GM18502 (cell line): ENCODE data around the gene EIF2B4.
"Not testable (repeated sequence)": the region's sequence is repeated elsewhere in the genome, so short reads cannot be mapped to it uniquely, and the experiment has no call there.

ENCODE experiments used
- ATAC-seq: cut with Tn5 transposase; IDR thresholded peaks from one replicate; pipeline ENCODE4 v1.9.1; 2021; ENCODE audit warnings: mild to moderate bottlenecking; ENCODE audit not compliant: unreplicated experiment, poor library complexity

EIF2B4 gene

DNA sequence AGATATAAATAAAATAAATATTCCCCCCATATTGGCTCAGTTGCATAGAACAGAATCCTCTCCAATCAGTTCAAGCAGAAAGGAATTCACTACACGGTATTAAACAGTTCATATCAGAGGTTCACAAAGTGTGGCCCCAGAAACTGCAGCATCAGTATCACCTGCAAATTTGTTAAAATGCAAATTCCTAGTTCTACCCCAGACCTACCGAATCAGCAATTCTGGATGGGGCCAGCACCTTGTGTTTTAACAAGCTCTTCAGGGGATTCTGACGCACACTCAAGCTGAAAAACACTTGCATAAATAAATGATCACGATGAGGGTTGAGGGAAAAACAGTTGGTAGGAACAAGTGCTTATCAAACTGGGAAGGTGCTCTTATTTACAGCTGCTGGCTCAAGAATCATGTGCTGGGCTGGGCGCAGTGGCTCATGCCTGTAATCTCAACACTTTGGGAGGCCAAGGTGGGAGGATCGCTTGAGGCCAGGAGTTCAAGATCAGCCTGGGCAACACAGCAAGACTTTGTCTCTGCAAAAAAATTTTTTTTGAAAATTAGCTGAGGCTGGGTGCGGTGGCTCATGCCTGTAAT lies 19.9 kb downstream of the EIF2B4 start:
- ATAC-seq: no peak

DNA sequence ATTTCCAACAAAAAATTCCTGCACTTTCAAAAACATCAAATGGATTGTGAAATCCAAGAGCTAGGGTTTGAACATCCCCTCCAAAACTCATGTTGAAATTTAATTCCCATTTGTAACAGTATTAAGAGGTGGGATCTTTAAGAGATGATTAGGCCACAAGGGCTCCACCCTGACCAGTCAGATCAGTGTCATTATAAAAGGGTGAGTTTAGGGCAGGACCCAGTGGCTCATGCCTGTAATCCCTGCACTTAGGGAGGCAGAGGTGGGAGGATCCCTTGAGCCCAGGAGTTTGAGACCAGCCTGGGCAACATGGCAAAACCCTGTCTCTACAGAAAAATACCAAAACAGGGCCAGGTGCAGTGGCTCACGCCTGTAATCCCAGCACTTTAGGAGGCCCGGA lies 22.5 kb downstream of the EIF2B4 start:
- no peak for ATAC-seq

DNA sequence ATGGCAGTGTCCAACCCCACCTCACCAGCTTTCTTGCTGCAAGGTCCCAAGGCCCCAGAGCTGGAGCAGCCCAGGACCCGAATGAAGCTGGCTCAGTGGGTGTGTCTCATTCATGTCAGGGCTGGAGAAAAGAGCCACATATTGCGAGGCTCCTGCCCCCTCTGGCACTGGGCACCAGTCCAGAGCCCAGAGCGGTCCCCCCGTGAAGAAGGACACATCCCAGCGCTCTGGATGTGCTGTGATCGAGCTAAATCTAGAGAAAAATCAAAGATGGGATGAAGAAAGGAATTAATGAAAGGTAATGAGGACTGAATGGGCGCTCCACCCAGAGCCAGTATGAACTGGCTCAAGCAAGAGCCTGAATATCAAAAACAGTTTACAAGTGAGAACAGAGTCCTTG lies 34.0 kb downstream of the EIF2B4 start:
- ATAC-seq: no peak

DNA sequence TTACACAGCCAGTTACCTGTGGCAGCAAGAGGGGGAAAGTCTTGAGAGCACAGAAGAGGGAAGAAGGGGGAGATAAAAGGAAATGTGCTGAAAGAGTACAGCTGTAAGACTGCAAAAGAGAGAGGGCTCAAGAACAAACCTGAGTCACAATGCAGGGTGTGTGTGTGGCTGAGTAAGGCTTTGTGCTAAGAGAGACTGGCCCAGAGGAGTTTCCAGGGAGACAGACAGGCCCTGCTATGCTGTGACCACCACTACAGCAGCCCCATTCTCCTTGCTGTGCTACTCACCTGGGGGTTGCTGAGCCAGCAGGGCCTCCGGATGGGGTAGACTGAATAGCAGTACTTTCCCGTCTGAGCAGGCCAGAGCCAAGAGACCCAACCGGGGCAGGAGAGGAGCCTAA lies 34.8 kb downstream of the EIF2B4 start:
- no peak for ATAC-seq

DNA sequence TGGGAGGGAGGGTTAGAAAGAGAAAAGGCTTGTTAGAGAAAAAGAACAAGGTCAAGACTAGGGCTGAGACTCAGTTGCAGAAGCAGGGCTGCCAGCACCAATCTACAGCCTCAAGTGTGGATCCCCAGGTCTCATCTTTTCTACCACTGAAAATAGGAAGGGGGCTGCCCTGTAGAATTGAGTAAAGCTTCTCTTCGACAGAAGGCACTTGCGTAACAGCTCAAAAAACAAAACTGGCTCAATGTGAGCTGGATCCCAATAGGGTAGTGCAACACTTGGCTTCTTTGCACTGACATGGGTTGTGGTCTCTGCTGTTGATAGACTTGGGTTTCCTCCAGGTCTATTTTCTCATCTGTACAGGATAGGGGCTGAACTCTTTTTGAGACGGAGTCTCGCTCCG lies 45.4 kb downstream of the EIF2B4 start:
- ATAC-seq: no peak

DNA sequence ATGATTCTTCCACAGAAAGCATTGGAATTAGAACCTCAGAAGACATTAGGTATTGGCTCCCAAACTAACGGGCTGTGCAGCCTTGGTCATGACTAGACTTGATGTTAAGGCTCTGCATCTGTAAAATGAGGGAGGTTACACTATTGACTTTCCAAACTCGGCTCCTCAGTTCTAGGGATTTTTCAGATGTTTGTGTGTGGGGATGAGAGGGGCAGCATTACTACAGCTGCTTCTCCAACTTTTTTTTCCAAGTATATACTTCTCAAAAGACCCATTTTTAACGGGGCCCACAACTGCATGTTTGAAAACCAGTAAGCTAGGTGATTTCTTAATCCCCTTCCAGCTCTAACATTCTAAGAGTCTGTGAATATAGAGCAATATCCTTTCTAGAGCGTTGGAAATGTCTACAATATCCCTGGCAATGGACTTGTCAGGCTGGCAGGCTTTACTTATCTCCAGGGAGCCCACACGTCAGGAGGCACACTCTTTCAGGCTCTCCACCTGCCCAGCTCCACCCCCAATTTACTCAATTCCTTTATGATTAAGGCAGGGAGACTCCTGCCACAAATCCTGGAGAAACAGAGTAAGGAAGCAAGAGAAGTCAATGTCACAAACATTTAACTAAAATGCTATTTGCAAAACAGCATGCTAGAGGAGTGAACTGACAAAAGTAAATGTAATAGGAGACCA lies 46.4 kb downstream of the EIF2B4 start:
- no peak for ATAC-seq

DNA sequence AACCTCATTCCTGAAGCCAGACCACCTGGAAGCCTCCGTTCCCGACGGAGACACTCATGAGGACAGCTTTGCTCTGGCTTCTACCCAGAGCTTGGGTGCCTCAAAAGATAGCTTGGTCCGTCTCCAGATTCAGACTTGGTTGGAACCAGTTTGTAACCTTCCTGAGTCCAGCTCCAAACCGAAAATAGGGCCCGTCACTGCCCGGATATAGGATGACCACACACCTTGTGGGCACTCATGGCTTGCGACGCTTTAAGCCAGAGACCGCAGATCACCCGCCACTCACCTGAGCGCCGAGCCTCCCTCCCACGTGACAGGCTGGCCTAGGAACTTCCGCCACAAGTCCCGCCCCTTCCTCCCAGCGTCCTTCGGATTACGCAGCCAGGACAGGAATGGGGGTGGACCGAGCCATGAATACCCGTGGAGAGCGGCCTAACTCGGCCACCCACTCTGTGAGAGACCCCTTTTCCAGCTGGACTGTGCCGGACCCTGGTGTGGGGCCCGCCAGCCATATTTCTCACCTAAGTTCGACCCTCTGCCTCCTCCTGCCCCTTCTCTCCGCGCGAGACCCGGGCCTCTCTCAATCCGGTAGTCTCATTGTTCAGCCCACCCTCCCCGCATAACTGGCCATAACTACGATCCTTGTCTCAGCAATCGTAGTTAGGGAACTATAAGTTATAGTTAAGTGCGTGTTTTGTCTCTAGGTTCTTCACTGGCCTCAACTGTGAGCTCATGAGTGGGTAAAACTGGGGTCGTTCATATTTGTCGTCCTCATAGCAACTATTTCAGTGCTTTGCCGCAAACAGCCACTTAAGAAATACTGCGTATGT lies 47.2 kb downstream of the EIF2B4 start, which contains the start of gene MPV17:
Gene MPV17, minus strand, starts transcription at position 332 of the 830 bp plus-strand sequence. CDS start 580 bp downstream, outside the sequence.
- peak; percentile 91 for ATAC-seq

DNA sequence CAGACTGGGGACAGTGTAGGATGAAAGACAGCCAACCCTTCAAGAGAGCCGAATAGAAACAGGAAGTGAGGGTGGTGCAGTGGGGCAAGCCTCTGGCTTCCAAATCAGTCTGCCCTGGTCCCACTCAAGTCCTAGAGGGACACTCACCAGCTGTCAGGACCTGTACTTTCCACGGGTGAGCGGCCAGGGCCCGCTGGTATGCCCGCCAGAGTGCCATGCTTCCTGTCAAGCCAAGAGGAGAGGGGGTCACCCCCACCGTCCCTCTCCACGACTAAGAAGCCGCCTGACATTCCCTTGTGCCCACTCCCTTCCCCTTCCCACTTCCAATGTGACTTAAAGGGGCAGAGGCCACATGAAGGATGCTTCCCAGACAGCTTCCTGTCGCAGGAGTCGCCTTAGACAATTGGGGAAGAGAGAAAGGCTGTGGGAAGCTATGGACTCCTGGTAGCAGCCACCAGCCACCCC lies 47.8 kb downstream of the EIF2B4 start:
- peak; percentile 38 for ATAC-seq

DNA sequence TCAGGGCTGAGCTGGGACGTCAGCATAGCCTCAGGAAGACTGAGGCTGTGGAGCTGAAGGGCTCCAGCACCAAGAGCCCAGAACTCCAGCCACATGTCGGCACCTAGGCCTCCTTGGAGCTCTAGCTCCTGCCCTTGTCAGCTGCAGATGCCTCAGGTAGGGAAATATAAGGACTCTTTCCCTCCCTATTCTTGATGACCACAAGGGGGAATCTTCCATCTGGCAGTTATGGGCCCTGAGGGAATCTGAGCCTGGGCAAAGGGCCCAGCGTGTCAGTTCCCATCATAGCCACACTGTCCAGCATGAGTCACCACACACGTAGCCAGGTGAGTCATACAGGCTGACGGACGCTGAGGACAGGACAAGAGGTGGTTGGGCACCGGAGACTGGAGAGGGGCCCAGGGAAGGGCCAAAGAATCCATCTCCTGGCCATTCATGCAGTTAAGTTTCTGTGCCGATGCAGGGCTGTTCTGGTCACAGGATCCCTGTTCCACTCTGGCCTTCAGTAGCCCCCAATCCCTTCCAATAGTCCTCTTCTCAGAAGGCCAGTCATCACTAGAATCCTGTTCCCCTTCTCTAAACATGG lies 49.1 kb downstream of the EIF2B4 start:
- ATAC-seq: no peak

DNA sequence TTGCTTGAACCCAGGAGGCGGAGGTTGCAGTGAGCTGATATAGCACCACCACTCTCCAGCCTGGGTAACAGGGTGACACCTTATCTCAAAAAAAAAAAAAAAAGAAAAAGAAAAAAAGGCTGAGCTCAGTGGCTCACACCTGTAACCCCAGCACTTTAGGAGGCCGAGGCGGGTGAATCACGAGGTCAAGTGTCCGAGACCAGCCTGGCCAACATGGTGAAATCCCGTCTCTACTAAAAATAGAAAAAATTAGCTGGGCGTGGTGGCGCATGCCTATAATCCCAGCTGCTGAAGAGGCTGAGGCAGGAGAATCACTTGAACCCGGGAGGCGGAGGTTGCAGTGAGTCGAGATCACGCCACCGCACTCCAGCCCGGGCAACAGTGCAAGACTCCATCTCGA lies 50.3 kb downstream of the EIF2B4 start:
- ATAC-seq: not testable (repeated sequence)

DNA sequence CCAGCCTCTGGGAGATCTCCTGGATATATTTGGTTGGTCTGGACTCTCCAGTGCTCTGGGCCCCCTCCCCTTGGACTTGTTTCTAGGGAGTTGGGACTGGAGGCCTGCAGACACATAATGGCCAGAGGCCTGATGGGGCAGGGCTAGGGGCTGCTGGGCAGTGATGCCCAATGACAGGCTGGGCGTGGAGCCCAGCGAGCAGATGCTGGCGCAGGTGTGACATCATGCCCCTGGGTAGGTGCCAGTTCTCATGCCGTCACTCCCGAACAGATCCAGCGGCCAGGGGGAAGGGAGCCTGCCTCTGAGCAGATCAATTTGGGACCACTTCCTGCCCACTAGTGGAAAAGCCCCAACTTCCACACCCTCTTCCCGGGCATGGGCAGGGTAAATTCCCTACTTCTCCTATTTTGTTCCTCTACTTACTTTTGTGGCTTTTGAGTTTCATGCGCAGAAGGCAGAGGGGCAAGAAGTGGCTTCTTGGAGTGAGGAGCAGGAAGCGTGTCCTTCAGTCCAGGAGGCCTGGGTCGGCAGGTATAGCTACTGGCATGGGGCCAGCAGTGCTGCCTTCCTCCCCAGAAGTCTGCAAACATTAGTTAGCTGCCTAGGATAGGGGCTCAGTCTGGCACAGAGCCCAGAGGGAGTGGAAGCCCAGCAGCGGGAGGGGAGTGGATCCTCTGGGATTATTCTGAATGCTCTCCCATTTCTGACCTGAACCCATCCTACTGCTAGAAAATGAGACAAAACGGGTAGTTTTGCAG lies 53.3 kb downstream of the EIF2B4 start:
- ATAC-seq: no peak

DNA sequence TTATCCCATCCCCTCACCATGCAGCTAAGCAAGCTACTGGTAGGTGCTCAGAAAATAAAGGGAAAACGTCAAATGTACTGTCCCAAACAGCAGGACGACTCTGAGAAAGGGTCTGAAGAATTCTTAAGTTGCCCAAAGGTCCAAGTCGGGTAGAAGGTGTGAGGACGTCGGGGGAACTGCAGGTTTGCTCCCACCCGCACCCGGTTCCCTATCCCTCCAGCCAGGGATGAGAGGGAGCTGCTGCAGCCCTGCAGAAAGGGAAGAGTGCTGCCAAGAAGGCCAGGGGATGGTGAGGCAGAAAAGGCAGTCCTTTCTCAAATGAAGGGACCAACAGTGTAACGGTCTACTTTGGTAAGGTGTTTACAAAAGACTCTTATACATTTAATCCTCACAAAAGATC lies 55.0 kb downstream of the EIF2B4 start:
- ATAC-seq: no peak

DNA sequence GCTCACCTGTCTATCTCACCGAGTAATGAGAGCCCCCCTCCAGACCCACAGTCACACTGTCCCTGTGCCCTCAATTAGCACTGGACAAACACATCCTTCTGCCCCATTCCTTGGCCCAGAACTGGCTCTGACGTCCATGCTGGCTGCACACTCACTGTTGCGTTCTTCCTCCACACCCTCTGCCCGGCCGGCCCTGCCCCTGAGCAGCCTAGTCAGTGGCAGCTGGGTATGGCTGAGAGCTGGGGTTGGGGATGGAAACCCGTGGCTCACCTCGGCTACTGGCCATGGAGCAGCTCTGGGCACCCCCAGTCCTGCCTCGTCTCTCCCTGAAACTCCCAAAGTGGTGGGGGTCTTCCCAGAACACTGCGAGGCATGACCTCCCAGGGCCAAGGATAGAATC lies 55.4 kb downstream of the EIF2B4 start:
- no peak for ATAC-seq
